ENCODE data around the gene H2BW1. TPM values are rescaled to one million over a fixed set of nuclear protein-coding genes. Genes with fewer than 3 reads are reported as not detected.
"Not testable (repeated sequence)": the region's sequence is repeated elsewhere in the genome, so short reads cannot be mapped to it uniquely, and the experiment has no call there.

The H2BW1 gene, protein sequence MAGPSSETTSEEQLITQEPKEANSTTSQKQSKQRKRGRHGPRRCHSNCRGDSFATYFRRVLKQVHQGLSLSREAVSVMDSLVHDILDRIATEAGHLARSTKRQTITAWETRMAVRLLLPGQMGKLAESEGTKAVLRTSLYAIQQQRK
- total RNA-seq: not detected in 2 replicates

GRCh38 chrX:104013606-104014005 is at the start of gene H2BW1:
H2BW1 (minus strand) TSS chrX:104013708; CDS start chrX:104013576, 132 bp downstream.
- no peak for DNase-seq (ENCODE audit: low read depth, low spot score)

DNA sequence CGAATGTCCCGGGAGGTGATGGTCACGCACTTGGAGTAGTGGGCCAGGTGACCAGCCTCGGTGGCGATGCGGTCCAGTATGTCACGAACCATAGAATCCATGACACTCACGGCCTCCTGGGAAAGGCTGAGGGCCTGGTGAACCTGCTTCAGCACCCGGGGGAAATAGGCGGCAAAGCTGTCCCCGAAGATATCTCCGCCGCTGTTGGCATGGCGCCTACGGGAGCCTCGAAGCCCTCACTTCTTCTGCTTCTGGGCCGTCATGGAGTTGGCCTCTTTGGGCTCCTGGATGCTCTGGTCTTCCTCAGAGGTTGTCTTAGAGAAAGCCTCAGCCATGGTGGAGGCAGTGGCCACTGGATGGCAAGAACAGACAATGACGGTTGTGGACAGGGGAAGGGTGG is 49.1 kb upstream of the H2BW1 start:
- DNase-seq (ENCODE audit: low read depth, low spot score): not testable (repeated sequence)

- not testable (repeated sequence) for DNase-seq (ENCODE audit: low read depth, low spot score)
Observed at GRCh38 chrX:104054956-104055355, 41.4 kb upstream of the H2BW1 start.

DNA sequence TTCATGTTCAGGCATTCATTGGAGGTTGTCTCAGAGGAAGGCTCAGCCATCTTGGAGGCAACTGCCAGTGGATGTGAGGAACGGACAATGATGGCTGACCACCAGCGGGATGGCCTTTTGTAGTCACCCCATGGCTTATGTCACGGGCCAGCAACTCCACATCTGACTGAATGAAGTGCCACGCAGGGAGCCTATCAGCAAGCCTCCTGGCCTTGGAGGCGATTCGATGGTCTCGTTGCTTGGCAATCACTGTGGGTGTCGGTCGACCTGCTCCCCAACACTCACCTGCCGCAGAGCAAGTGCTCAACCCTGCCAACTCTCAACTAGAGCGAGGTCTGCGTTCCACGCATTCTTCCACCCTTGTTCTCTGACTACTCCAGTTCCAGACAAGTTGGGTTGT is 33.7 kb upstream of the H2BW1 start:
- DNase-seq (ENCODE audit: low read depth, low spot score): no peak

DNA sequence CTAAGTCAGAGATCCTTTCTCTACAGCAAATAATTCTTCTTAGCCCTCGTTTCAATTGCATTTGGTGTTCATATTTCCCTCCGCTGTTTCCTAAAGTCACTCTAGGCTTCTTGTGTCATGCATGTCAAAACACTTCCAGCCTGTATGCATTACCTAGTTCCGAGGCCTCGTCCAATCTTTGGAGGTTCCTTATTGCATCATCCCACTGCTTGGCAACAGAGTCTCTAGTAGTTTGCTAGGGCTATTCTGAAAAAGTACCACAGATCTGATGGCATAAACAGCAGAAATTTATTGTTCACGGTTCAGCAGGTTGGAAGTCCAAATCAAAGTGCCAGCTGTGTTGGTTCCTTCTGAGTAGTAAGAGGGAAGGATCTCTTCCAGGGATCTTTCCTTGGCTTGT is 32.1 kb upstream of the H2BW1 start:
- no peak for DNase-seq (ENCODE audit: low read depth, low spot score)

DNA sequence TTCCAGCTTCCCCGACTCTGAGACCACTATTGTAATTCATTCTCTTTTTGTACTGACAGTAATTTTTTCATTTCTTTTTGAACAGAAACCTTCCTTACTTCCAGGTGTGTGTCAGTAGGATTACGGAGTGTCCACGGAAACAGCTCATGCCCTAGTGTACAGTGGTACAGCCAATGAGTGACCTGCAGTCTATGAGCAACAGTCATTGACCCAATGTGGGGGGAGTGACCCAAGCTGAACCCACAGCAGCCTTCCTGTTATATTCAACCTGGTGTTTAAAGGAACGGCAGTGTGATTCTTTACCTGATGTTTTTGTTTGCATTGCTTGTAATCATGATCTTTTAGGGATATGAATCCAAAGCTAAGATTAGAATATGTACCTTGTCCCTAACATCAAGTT is 27.5 kb upstream of the H2BW1 start:
- DNase-seq (ENCODE audit: low read depth, low spot score): no peak

- no peak for DNase-seq (ENCODE audit: low read depth, low spot score)
Observed at GRCh38 chrX:104039689-104040505, 26.4 kb upstream of the H2BW1 start, which contains the start of gene H2BW2. H2BW2 (plus strand) TSS chrX:104039956; CDS start chrX:104039995, 39 bp downstream.

GRCh38 chrX:104018126-104018525 is 4.6 kb upstream of the H2BW1 start:
- no peak for DNase-seq (ENCODE audit: low read depth, low spot score)

DNA sequence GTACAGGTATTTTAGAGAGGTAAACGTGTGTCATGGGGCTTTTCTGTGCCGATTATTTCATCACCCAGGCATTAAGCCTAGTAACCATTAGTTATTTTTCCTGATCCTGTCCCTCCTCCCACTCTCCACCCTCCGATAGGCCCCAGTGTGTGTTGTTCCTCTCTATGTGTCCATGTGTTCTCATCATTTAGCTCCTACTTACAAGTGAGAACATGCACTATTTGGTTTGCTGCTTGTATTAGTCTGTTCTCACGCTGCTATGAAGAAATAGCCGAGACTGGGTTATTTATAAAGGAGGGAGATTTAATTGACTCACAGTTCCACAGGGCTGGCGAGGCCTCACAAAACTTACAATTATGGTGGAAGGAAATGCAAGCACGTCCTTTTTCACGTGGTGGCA is 2.1 kb upstream of the H2BW1 start:
- not testable (repeated sequence) for DNase-seq (ENCODE audit: low read depth, low spot score)

GRCh38 chrX:104013158-104013557 is 350 bp downstream of the H2BW1 start:
- DNase-seq (ENCODE audit: low read depth, low spot score): no peak

GRCh38 chrX:104008831-104009230 is 4.7 kb downstream of the H2BW1 start:
- DNase-seq (ENCODE audit: low read depth, low spot score): no peak

- DNase-seq (ENCODE audit: low read depth, low spot score): no peak
Observed at GRCh38 chrX:103999234-103999633, 14.3 kb downstream of the H2BW1 start.

DNA sequence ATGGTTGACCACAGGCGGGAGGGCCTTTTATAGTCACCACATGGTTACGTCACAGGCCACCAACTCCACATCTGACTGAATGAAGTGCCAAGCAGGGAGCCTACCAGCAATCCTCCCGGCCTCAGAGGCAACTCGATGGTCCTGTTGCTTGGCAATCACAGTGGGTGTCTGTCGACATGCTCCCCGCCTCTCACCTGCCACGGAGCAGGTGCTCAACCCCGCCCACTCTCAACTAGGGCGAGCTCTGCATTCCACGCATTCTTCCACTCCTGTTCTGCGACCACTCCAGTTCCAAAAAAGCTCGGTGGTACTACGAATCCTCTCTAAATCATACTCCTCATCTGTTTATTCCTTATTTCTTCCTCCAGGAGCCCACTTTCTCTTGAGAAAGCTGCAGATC is 30.0 kb downstream of the H2BW1 start:
- not testable (repeated sequence) for DNase-seq (ENCODE audit: low read depth, low spot score)

DNA sequence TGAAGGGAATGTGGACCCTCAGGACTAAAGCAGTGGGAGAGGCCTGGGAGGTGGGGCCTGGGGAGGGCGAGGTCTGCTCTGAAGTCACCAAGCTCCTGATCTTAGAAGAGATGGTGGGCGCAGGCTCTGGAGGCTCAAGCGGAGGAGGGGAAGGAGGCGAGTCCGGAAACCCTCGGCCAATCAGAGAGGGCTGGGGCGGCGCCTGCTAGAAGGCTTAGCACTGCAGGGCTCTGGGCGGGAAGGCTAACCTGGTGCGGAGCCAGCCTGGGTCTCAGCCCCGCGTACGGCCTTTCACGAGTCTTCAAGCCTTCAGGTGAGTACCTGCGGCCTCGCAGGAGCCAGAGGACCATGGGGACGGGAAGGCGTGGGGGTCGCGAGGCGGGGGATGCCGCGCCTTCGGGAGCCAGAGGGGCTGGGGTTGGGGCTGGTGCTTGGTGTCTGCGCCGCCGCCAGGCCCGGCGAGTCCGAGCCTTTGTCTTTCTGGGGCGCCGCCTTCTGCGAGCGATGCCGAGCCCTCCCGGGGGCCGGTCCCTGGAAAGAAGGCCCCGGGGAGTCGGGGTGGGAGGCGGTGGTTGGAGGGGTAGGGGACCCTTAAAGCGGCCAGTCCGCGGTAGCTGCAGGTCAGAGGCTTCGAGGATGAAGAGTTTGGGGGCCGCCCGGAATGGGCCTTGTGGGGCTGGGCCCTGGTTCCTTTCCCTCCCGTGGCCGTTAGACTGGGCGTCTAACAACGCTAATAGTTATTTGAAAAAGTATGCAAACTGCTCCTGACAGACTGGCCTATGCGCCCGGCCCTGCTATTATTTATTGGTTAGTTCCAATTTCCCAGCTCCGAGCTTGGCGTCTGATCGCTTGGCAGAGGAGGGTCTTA is 50.9 kb downstream of the H2BW1 start, which contains the start of gene TMSB15B:
Gene TMSB15B, plus strand, starts transcription at position 217 of the 868 bp plus-strand sequence.
- DNase-seq (ENCODE audit: low read depth, low spot score): not testable (repeated sequence)

Other genes with a start within 250 kb of the H2BW1 start
- not detected in 2 replicates for gene PLP1, start 236.9 kb downstream of the H2BW1 start, total RNA-seq
- gene RAB9B, start 181.5 kb downstream of the H2BW1 start, total RNA-seq: 0.35 and 0.40 TPM in 2 replicates
- 3.9 and 5.9 TPM in 2 replicates for gene TMSB15B, start 51.1 kb downstream of the H2BW1 start, total RNA-seq
- not detected in 2 replicates for gene H2BW2, start 26.2 kb upstream of the H2BW1 start, total RNA-seq
- 2.5 and 3.1 TPM in 2 replicates for gene TMSB15C, start 62.5 kb upstream of the H2BW1 start, total RNA-seq
- gene ZCCHC18, start 98.8 kb upstream of the H2BW1 start, total RNA-seq: 0.88 and 1.9 TPM in 2 replicates
- gene SLC25A53, start 143.3 kb upstream of the H2BW1 start, total RNA-seq: 8.7 and 12.5 TPM in 2 replicates
- 28.6 and 37.0 TPM in 2 replicates for gene FAM199X, start 152.7 kb upstream of the H2BW1 start, total RNA-seq
- not detected in 2 replicates for gene ESX1, start 241.2 kb upstream of the H2BW1 start, total RNA-seq

All from pulmonary artery endothelial cell (primary cell).